GM21619 (cell line): ENCODE data around the gene CHST2.

ENCODE experiments used
- ATAC-seq: cut with Tn5 transposase; IDR thresholded peaks from one replicate; pipeline ENCODE4 v1.9.1; 2021; ENCODE audit not compliant: unreplicated experiment

The CHST2 gene

DNA sequence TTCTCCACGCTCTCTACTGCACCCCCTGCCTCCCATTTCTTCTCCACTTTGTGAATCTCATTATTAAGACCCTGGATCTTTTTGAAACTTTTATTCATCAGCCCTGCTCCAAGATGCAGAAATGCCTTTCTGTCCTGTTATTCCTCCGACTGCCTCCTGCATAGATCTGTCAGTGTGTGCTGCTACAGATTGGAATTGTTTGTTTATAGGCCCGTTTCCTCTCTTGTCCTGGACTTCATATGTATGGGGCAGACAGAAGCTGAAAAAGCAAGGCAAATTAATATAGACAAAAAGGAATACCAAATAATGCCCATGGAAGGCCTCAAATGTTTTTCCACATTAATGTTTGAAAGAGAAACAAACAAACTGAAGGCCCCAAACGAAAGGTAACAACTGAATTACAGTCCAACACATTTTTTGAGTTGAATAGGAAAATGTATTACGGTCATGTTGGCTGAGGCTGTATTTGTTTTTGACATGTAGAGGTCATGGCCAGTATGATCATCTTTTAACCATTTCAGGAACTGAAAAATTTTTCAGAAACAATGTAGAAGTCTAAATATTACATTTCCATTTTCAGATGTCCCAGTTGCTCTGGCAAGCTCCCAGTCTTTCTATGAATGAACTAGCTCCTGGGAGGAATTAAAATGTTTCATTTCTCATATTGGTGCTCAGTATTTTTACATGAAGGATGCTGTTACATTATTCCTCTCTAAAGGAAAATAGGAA, 8.8 kb downstream of the CHST2 start:
- no peak for ATAC-seq

DNA sequence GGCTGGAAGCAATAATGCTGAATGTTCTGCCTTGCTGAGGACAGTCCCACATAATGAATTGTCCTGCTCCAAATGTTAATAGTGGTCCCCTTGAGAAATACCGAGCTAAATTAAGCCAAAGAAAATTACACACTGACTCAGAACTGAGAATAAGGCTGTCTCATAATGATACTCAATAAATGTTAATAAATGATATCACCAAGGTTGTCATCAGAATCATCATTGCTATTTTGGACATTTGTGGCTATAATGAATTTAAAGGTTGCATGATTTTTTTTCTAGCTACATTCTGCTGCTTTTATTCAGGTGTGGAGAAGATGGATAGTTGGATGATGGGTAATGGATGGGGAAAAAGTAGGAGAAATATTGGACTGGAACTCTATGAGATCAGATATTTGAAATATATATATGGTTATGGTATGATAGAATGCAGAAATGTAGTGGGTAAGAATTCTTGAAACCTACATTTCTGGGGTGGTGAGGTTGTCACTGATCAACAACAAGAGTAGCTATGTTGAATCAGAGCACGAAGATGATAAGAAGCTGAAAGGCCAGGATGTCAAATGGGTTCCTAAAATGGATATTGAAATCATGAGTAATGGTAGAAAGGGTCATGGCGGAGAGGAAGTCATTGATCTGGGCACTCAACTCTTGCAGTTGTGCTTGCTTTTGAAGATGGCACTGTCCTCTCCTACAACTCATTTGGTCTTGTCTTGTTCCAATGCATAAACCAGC, 12.8 kb downstream of the CHST2 start:
- ATAC-seq: no peak

DNA sequence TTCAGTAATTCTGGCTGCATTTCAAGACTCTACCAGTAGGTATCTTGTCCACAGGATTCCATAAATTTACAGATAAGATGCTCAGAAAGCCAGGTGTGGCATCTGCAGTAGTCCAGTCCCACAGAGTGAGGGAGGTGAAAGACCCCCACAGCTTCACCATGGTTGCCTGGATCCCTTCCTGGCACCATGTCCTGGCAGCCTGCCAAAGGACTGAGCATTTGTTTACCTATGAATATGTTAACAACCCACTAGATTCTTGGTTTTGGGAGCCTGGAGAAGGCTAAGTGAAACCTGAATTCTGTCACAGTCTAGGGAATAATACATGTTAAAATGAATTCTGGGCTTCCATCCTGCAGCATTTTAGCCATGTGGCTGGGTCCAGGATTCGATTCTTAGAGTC, 14.9 kb downstream of the CHST2 start:
- no peak for ATAC-seq

DNA sequence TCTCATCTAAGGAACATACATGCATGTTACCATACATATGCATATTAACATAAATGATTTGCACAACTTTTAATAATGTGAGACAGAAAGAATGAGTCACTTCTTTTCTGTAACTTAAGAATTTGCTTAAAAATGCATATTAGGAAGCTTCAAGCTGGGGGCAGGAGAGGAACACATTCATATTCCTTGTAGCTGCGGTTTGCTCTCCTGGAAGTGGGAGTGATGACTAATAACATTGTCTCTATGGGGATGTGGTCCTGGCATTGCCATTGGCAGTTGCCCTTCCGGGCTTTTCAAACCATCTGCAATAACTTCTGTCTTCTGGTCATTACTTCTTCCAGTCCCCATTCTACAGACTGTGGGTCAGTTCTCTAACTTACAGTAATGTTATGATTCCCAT, 15.6 kb downstream of the CHST2 start:
- ATAC-seq: no peak

DNA sequence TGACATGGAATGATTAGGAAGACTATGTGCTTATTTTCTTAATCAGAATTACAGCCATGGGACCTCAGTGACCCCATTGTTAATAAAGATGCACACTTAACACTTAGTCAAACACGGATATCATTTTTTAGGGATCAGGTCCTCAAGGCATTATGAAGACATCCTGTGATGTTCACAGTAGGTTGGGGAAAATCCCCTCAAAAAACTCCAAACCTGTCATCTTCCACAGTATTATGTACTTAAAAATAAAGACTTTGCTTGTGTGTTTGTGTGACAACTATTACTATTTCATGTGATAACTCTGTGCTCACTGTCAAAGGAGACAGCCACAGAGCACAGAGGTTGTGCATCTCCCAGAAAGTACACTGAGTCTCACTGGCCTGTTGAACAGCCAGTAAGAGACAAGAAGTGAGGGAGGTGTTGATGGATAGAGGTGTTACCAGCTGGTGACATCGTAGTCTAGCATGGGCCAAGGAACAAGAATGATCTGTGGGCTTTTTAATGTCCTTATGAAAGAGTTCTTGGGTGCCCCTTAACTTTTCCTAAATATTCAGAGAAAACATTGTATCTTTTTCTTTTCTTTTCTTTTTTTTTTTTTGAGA, 18.0 kb downstream of the CHST2 start:
- no peak for ATAC-seq

DNA sequence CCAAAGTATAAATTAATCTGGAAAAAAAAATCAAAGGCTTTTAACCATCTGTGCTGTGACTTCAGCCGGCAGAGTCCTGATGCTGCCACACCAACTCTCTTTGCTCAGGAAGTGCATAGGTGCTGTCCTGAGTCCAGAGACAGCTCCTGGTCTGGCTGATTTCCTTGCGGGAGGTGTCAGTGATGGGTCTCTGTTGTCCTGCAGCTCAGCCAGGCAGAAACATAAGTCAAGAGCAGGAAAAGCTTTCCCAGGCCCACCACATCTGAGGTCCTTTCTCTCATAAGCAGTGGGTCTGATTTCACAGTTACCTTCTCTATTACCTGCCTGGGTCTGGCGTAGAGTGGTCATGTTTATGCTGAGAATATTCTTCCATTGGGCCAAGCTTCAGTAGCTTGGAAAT, 19.4 kb downstream of the CHST2 start:
- ATAC-seq: no peak

DNA sequence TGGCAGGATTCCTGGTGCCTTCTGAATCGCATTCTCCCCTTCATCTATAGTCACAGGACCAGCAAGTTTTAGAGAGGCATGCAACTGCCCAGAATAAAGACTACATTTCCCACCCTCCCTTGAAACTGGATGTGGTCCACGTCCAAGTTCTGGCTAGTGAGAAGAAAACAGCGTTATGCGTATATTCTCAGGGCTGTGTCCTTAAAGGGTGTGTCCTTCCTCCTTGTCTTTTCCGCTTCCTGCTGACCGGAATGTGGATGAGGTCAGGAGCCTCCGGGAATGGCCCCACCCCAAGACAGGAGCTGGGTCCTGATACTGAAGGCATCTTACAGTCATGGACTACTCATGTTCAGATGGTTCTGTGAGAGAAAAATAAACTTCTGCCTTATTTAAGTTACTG, 20.2 kb downstream of the CHST2 start:
- ATAC-seq: no peak

DNA sequence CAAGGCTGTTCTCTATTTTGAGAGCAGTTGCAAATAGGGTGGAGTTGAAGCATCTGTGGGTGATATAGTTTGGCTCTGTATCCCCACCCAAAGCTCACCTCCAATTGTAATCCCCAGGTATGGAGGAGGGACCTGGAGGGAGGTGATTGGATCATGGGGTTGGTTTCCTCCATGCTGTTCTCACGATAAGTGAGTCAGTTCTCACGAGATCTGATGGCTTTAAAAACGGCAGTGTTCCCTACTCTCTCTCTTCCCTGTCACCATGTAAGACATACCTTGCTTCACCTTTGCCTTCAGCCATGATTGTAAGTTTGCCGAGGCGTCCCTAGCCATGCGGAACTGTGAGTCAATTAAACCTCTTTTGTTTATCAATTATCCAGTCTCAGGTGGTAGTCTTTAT, 21.0 kb downstream of the CHST2 start:
- ATAC-seq: no peak

DNA sequence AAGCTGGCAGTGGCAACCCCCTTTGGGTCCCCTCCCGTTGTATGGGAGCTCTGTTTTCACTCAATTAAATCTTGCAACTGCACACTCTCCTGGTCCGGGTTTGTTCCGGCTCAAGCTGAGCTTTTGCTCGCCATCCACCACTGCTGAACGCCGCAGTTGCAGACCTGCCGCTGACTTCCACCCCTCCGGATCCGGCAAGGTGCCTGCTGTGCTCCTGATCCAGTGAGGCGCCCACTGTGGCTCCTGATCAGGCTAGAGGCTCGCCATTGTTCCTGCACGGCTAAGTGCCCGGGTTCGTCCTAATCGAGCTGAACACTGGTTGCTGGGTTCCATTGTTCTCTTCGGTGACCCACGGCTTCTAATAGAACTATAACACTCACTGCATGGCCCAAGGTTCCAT, 22.8 kb downstream of the CHST2 start:
- no peak for ATAC-seq

DNA sequence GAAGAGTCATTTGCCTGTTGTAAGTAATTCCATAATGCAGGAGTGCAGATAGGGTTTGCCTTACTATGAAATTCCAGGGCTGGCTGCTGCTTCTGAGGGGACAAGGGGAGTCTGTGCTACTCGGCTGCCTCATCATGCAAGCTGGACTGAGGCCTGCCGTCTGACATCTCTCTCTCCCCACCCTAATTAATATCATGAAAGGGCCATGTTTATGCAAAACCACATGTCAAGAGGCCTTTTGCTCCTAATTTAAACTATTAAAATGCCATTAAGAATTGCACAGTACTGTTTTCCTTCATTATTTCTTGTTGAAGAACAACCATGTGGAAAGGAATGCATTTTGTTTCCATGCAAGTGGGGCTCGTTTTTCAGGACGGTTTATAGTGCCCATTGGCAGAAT, 26.3 kb downstream of the CHST2 start:
- no peak for ATAC-seq

DNA sequence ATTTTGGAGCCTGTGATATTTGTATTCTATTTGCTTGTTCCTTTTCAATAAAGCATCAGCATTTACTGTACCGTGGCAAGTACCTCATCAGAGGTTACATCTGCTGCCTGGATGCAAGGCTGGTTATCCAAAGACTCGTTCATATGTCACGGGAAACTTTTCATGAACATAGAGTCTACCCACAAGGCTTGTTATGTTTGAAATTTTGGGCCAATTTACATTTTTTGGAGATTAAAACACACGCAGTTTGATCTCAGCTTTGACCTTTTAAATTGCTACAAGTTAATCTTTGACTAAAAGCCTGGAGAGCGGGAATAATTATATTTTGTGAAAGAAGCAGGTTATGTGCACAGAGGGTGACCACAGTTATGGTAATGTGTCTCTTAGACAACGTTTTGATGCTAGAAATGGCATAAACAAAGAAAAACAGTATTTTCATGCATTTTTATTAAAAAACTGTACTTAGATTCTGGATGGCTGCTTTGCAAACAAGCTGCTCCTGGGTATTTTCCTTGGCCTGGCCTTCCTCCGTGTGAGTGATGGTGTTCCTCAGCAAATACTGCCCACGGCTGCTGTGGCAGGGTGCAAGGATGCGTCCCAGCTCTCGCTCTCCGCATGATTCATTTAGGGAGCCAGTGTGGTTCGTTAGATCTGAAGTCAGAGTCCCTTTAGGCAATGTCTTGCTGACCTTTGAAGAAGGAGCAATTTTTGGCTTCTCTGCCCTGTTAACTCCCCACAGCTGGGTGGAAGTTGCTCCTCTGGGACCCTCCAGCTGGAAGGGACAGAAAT, 27.1 kb downstream of the CHST2 start:
- no peak for ATAC-seq

DNA sequence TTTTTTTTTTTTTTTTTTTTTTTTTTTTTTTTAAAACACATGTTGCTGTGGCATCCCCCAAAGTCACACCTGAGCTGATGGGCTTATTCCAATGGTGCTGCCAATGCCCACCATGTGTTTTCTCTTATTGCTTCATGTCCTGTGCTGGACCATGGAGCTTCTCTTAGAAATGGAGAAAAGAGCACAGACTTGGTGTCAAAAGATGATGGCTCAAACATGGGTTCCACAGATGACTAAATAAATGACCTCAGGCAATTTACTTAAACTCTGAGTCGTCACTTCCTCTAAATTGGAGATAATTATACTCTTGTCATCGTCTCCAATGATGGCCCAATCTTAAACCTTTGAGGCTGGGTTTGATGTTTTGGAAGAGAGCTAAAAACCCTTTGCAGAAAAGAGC, 28.1 kb downstream of the CHST2 start:
- no peak for ATAC-seq

DNA sequence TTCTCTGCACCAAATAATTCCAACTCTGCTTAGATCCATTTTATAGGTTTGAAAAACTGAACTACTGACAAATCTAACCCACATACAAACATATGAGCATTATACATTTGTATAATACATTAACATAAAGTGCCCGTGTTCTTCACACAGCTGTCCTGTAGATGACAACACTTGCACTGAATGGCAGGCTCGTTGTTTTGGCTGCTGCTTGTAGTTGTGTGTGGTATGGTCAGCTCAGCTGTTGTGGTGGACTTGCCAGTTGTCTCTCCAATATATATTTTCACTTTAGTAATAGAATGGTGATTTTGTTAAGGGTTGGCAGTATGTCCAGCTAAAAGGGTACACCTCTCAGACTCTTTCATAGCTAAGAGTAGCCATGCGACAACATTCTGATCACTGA, 30.5 kb downstream of the CHST2 start:
- no peak for ATAC-seq

DNA sequence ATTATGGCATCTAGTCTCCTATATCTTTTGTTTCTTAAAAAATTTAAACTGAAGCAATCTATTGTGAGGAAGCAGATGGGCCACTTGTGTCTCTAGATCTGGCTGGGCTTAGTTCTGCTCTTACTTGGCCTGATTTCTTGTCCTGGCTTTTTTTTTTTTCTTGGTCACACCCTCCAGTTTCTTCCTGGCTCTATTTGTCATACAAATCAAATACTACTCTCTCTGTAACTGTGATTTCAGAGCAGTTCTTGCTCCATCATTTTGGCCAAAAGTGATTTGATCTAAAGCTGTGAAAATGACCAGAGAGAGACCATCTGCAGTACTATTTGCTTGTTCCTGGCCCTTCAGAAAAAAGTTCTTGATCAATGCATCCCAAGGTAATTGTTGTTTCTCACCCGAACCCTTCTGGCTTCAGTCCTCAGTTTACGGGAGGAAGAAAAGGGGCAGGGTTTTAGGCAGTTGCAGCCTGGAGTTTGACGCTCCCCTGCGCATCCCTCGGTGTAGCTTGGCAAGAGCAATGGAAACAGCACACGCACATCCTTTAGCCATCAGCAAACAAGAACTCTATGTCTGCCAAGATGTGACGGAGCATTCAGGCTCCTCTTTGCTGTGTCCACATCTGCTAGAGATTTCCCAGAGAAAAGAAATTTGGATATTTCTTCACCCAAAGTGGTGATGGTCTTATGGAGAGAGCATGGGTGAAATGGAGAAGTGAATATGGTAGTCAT, 31.6 kb downstream of the CHST2 start:
- no peak for ATAC-seq

DNA sequence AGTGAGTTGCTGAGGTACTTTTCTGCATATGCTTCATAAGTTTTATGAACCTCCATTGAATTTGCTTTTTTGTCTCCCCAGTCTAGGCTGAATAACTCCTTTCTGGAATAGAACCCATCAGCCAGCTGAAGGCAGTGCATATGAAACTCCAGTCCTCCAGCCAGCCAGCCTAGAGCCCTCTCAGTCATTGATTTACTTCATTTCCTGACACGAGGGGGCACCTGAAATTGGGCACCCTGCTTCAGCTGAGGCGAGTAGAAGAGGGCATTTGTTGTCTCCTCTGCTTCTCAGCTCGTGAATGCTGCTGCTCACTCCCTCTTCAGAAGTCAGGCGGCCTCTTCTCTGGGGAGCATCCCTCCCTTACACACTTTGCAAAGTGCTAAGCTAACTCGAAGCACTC, 32.5 kb downstream of the CHST2 start:
- ATAC-seq: no peak

DNA sequence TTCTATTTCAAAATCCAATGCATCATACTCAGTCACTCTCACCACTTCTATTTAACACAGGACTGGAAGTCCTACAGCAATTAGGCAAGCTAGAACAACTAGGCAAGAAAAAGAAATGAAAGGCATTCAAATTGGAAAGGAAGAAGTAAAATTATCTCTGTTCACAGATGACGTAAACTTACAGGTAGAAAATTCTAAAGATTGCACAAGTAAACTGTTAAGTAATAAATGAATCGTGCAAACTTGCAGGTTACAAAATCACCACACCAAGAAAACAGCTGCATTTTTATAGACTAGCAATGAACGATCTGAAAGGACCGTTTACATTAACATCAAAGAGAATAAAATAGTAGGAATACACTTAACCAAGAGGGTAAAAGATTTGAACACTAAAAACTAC, 36.2 kb downstream of the CHST2 start:
- no peak for ATAC-seq

DNA sequence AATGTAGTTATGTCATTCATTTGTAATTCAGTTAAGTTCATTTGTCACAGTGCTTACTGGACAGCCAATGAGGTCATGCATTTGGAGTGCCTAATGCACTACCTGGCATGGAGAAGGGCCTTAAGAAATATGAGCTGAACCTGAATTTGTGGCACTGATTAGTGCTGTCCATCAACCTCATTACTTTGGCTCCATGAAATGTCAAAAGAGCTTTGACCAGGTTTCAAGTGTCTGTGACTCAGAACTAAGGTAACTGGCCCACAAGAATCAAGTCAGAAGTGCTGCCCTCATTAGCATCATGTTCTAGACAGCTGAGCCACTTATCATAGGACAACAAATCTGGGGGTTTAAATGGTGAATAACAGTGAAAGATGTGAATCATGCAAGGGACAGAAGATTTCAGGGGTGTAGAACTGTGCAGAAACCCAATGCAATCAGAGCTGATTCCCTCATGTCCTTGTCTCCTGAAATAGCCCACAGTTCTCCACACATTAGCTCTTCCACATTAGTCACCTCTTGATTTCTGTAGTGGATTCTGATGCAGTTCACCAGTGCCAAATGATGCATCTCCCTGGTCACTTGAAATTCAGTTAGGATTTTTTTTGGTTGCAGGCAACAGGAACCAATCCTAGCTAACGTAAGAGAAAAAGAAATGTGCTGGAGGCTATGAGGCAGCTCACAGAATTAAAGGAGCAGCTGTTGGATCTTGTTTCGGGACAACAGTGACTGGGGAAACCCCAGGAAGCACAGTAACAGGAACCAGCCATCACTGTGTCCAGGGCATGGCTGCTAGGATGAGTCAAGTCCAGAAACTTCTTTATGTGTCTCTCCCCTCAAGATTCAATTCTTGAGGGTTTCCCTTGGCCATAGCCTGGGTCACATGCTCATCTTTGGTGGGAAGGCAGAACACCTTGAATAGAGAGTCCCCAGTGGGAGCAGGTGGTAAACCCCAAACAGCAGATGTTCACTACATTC, 38.7 kb downstream of the CHST2 start:
- peak; percentile 82 for ATAC-seq

DNA sequence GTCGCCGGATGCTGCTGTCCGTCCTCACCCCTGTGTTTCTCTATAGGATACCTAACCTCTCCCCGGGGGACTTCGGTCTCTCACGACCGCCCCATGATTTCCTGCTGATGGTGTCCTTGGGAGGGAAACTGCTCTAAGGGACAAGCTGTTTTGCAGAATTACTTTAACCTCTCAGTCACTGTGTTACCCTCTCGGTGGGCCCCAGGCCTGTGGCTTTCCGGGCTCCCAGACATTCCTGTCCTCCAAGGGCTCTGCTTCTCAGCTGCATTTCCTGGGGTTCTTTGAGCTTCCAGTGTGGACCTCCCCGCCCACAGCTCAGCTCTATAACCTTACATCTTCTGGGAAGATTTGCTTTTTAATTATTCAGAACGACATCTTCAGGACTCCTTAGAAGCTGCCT, 40.9 kb downstream of the CHST2 start:
- ATAC-seq: no peak

DNA sequence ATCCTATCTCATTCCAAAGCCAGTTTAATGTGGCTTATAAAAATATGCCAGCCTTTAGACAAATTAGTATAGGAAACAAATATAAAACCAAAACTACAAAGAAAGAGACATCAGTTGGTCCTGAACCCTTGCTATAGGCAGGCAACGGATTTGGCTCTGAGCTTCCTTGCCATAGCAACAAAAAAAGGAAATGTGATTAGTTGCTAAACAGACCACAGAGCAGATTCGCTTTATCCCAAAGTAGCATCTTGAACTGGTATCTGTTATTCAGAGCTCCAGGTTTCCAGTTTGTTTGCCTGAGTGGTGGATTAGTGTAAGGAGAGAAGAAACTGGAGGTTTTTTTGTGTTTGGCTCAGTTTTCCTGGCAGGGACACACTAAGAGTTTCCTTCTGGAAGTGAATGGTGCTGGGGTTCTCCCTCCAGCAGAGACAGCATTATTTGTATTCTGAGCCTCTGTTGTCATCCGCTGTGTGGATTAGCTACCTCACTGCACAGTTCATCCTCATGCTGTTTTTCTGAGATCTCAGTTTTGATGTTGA, 44.1 kb downstream of the CHST2 start:
- no peak for ATAC-seq

DNA sequence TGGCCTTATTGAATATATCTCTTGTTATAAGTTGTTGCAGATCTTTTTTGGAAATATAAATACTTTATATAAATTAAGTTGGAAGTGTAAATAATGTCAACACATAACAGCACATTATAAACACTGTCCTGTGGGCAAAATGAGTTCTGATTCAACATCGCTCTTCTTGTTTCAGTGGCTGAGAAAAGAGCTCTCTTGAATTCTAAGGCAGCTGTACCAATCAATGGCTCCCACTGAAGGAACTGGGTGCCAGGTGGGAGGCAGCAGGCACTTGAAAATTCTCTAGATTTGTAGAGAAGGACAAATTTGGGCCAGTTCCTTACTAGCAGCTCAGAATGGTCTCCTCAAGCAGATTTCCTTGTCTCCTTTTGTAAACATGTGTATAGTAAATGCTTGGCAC, 45.6 kb downstream of the CHST2 start:
- peak; percentile 18 for ATAC-seq
